ENCODE results near the gene RSPH3. TPM values are rescaled to one million over a fixed set of nuclear protein-coding genes. Genes with fewer than 3 reads are reported as not detected.

Gene RSPH3, protein sequence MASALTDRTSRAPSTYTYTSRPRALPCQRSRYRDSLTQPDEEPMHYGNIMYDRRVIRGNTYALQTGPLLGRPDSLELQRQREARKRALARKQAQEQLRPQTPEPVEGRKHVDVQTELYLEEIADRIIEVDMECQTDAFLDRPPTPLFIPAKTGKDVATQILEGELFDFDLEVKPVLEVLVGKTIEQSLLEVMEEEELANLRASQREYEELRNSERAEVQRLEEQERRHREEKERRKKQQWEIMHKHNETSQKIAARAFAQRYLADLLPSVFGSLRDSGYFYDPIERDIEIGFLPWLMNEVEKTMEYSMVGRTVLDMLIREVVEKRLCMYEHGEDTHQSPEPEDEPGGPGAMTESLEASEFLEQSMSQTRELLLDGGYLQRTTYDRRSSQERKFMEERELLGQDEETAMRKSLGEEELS
- polyA plus RNA-seq (2013, experiment 1 of 2) = 1.3 TPM
- polyA plus RNA-seq (2013, experiment 2 of 2) = 1.2 TPM

DNA sequence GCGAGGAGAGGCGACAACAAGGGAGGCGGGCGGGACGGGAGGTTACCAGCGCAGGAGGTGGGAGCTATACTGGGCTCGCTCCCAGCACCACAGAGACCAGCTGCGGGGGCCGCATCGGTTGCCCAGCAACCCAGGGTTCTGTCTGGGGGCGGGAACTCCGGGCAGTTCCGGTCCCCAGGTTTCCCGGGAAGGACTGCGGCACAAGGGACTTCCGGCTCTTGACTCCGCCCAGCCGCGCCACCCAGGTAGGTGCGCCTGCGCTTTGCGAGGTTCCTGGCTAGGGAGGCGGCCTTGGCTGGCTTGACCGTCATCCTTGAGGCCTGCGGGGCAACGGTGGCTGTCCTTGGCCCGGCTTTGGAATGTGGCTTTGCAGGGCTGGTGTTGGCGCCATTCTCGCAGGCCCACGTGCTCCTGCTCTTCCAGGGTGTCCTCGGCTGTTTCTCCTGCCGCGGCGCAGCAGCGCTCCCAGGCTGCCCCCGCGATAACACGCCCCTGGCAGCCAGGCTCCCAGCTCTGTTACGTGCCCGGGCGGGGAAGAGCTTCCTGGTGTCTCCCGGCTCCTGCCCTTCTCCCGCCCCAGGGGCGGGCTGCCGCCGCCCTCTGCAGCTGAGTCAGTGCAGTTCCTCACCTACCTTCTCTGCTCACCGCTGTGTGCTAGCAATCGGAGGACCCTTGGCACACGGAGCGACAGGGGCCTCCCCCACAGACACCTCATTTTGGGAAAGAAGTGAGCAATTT, at the start of gene RSPH3:
Gene RSPH3 (minus strand): TSS at position 537 of the 738 bp plus-strand sequence. CDS start 652 bp downstream, outside the sequence.
- H3K4ac ChIP-seq (ENCODE audit: low read depth, low read length) = no peak within 1 kb of the TSS
- peak within 1 kb of the TSS; percentile 82 for H4K5ac ChIP-seq (ENCODE audit: low read length)
- H2AK5ac ChIP-seq (ENCODE audit: low read length) = no peak within 1 kb of the TSS
- peaks cover 2% of the 10 kb centered on the region for H3K4me1 ChIP-seq (ENCODE audit: control insufficient read depth, low read depth, low read length)
- peak within 1 kb of the TSS; percentile 95 for H3K56ac ChIP-seq (ENCODE audit: low read length)
- peak within 1 kb of the TSS; percentile 65 for H3K18ac ChIP-seq (ENCODE audit: low read length)
- peak within 1 kb of the TSS; percentile 94 for H3K4me2 ChIP-seq (ENCODE audit: low read length)
- H2BK5ac ChIP-seq (ENCODE audit: low read length) = peak within 1 kb of the TSS; percentile 54
- DNase-seq = peak; percentile 99
- WGBS (ENCODE audit: extremely low coverage, insufficient coverage, low lambda C conversion rate) = no CpG with 5 or more reads among the region's 50 CpGs
- no peaks in the 10 kb centered on the region for H3K79me2 ChIP-seq (ENCODE audit: control insufficient read depth, insufficient read depth, low read length)
- no peak within 1 kb of the TSS for H2BK120ac ChIP-seq (ENCODE audit: low read depth, low read length)
- H3K79me1 ChIP-seq (ENCODE audit: low read length) = no peaks in the 10 kb centered on the region
- no peaks in the 10 kb centered on the region for H3K36me3 ChIP-seq (ENCODE audit: control insufficient read depth, insufficient read depth, low read length)
- no peak within 1 kb of the TSS for H4K8ac ChIP-seq (ENCODE audit: low read depth, low read length)
- peak within 1 kb of the TSS; percentile 82 for H3K4me3 ChIP-seq (ENCODE audit: low read length)
- peak within 1 kb of the TSS; percentile 80 for H3K27ac ChIP-seq (ENCODE audit: low read depth, low read length)
- no peak within 1 kb of the TSS for H2BK15ac ChIP-seq (replicated peaks; ENCODE audit: low read depth)
- peak within 1 kb of the TSS; percentile 83 for H3K9ac ChIP-seq (ENCODE audit: low read length)
- H3K27me3 ChIP-seq (ENCODE audit: insufficient read depth, low read length, poor library complexity) = no peaks in the 10 kb centered on the region
- peak within 1 kb of the TSS; percentile 11 for H3K23ac ChIP-seq (ENCODE audit: low read length)

DNA sequence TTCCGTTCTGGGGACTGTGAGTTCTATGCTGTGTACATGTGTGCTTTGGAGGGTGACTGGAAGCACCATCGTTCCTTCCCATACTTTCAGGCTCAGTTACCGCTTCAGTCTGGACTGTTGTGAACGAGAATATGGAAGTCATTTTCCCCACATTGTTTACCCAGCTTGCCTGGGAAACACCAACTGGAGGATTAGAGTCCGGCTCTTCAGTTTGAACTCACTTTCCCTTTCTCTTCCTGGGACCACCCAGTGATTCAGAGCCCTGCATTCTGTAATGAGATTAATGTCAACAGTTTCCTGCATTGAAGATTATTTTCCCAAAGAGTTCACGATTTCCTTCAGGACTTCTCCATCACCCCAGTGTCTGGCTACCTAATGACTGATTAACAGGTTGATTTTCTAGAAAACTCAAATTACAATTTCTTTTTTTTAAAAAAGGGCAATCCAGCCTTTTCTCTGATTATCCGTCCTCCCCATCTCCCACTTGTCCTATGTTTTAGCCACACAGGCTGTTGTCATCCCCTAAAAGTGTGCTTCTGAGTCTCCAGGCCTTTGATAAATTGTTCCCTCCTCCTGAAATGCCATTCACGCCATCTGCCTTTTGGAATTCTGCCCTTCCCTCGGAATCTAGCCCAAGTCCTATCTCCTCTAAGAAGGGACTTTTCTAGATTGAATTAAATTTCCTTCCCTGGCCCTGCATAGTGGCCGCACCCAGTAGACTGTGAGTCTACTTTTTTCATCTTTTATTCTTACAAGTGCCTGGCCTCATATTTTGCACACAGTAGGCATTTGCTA, 48.1 kb upstream of the RSPH3 start:
- no peak for DNase-seq
- H3K36me3 ChIP-seq (ENCODE audit: control insufficient read depth, insufficient read depth, low read length) = no peaks in the 10 kb centered on the region
- H3K4ac ChIP-seq (ENCODE audit: low read depth, low read length) = no peak overlapping the region
- no peak overlapping the region for H3K23ac ChIP-seq (ENCODE audit: low read length)
- H3K4me1 ChIP-seq (ENCODE audit: control insufficient read depth, low read depth, low read length) = no peaks in the 10 kb centered on the region
- H2BK120ac ChIP-seq (ENCODE audit: low read depth, low read length) = no peak overlapping the region
- H2BK15ac ChIP-seq (replicated peaks; ENCODE audit: low read depth) = no peak overlapping the region
- H3K4me2 ChIP-seq (ENCODE audit: low read length) = no peak overlapping the region
- no peaks in the 10 kb centered on the region for H3K27me3 ChIP-seq (ENCODE audit: insufficient read depth, low read length, poor library complexity)
- H3K56ac ChIP-seq (ENCODE audit: low read length) = no peak overlapping the region
- H3K9ac ChIP-seq (ENCODE audit: low read length) = no peak overlapping the region
- no peak overlapping the region for H4K5ac ChIP-seq (ENCODE audit: low read length)
- no peak overlapping the region for H3K4me3 ChIP-seq (ENCODE audit: low read length)
- no peaks in the 10 kb centered on the region for H3K79me1 ChIP-seq (ENCODE audit: low read length)
- H4K8ac ChIP-seq (ENCODE audit: low read depth, low read length) = no peak overlapping the region
- no CpG with 5 or more reads among the region's 10 CpGs for WGBS (ENCODE audit: extremely low coverage, insufficient coverage, low lambda C conversion rate)
- H2AK5ac ChIP-seq (ENCODE audit: low read length) = no peak overlapping the region
- no peaks in the 10 kb centered on the region for H3K79me2 ChIP-seq (ENCODE audit: control insufficient read depth, insufficient read depth, low read length)
- H3K18ac ChIP-seq (ENCODE audit: low read length) = no peak overlapping the region
- H3K27ac ChIP-seq (ENCODE audit: low read depth, low read length) = no peak overlapping the region
- no peak overlapping the region for H2BK5ac ChIP-seq (ENCODE audit: low read length)

DNA sequence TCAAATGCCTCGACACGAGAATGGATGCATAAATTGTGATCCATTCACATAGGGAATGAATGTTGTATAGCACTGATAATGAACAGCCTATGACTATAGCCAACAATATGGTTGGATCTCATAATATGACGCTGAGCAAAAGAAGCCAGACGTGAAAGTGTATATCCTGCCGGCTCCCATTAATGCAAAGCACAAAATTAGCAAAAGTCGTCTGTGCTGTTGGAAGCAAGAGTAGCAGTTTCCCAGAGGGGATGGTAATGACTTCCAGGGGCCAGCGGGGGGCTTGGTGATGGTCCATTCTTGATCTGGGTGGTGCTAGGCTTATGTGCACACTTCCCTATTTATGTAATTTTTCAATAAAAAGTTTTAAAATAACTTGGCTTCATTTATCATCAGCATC, 45.8 kb upstream of the RSPH3 start:
- Histone ChIP-seq H4K5ac (ENCODE audit: low read length) (no peak overlapping the region), H3K56ac (ENCODE audit: low read length) (no peak overlapping the region), H3K79me1 (ENCODE audit: low read length) (no peaks in the 10 kb centered on the region), H4K8ac (ENCODE audit: low read depth, low read length) (no peak overlapping the region), H2BK120ac (ENCODE audit: low read depth, low read length) (no peak overlapping the region), H3K27me3 (ENCODE audit: insufficient read depth, low read length, poor library complexity) (no peaks in the 10 kb centered on the region), H3K18ac (ENCODE audit: low read length) (no peak overlapping the region), H3K9ac (ENCODE audit: low read length) (no peak overlapping the region), H3K4me1 (ENCODE audit: control insufficient read depth, low read depth, low read length) (no peaks in the 10 kb centered on the region), H2AK5ac (ENCODE audit: low read length) (no peak overlapping the region), H3K27ac (ENCODE audit: low read depth, low read length) (no peak overlapping the region), H3K79me2 (ENCODE audit: control insufficient read depth, insufficient read depth, low read length) (no peaks in the 10 kb centered on the region), H3K4me3 (ENCODE audit: low read length) (no peak overlapping the region), H3K4me2 (ENCODE audit: low read length) (no peak overlapping the region), H3K4ac (ENCODE audit: low read depth, low read length) (no peak overlapping the region), H2BK5ac (ENCODE audit: low read length) (no peak overlapping the region), H2BK15ac (replicated peaks; ENCODE audit: low read depth) (no peak overlapping the region), H3K23ac (ENCODE audit: low read length) (no peak overlapping the region), H3K36me3 (ENCODE audit: control insufficient read depth, insufficient read depth, low read length) (no peaks in the 10 kb centered on the region)
- no peak for DNase-seq
- no CpG with 5 or more reads among the region's 7 CpGs for WGBS (ENCODE audit: extremely low coverage, insufficient coverage, low lambda C conversion rate)

DNA sequence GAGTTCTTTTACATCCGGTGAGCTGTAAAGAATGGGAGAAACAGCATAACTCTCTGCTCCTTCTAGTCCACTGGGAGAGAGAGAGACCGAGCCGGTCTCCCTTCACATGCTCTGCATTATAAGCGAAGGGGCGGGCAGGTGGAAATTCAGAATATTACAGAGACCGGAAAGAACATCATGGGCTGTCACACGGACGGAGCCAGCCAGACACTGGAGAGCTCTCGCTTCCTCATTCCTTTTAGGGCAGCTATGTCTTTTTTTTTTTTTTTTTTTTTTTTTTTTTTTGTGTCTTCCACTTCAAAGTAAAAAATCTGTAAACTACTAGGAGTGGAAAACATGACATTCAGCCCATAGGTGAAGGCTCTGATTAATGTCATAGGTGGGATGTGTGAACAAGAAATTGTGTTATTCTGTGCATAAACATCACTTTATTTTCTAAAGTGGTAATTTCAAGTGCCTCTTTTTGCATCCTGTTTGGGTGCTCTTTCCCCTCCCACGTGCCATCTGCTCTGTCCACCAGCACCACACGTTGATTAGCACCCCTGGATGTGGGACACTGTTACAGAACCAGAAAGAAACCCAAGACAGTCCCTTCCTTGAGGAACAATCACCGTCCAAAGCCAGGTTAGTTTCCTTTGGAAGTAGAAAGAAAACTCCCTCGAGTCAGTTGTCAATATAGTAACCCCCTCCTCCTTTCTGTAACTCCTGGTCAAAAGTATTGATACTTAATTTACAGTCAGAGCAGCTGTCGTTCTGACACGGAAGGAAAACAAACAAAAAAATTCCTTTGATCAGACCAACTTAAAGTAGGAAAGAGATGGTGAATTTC, 45.1 kb upstream of the RSPH3 start, which contains the start of gene TAGAP:
Gene TAGAP (minus strand): TSS at position 93 of the 829 bp plus-strand sequence. CDS start 845 bp downstream, outside the sequence.
- Histone ChIP-seq H3K36me3 (ENCODE audit: control insufficient read depth, insufficient read depth, low read length) (no peaks in the 10 kb centered on the region), H4K5ac (ENCODE audit: low read length) (no peak within 1 kb of the TSS), H2BK5ac (ENCODE audit: low read length) (no peak within 1 kb of the TSS), H2BK120ac (ENCODE audit: low read depth, low read length) (no peak within 1 kb of the TSS), H3K4me2 (ENCODE audit: low read length) (no peak within 1 kb of the TSS), H3K4me3 (ENCODE audit: low read length) (no peak within 1 kb of the TSS), H3K4me1 (ENCODE audit: control insufficient read depth, low read depth, low read length) (no peaks in the 10 kb centered on the region), H3K27me3 (ENCODE audit: insufficient read depth, low read length, poor library complexity) (no peaks in the 10 kb centered on the region), H3K79me1 (ENCODE audit: low read length) (no peaks in the 10 kb centered on the region), H4K8ac (ENCODE audit: low read depth, low read length) (no peak within 1 kb of the TSS), H2AK5ac (ENCODE audit: low read length) (no peak within 1 kb of the TSS), H3K4ac (ENCODE audit: low read depth, low read length) (no peak within 1 kb of the TSS), H2BK15ac (replicated peaks; ENCODE audit: low read depth) (no peak within 1 kb of the TSS), H3K79me2 (ENCODE audit: control insufficient read depth, insufficient read depth, low read length) (no peaks in the 10 kb centered on the region), H3K18ac (ENCODE audit: low read length) (no peak within 1 kb of the TSS), H3K9ac (ENCODE audit: low read length) (no peak within 1 kb of the TSS), H3K23ac (ENCODE audit: low read length) (no peak within 1 kb of the TSS), H3K56ac (ENCODE audit: low read length) (no peak within 1 kb of the TSS), H3K27ac (ENCODE audit: low read depth, low read length) (no peak within 1 kb of the TSS)
- no CpG with 5 or more reads among the region's 15 CpGs for WGBS (ENCODE audit: extremely low coverage, insufficient coverage, low lambda C conversion rate)
- DNase-seq = no peak

DNA sequence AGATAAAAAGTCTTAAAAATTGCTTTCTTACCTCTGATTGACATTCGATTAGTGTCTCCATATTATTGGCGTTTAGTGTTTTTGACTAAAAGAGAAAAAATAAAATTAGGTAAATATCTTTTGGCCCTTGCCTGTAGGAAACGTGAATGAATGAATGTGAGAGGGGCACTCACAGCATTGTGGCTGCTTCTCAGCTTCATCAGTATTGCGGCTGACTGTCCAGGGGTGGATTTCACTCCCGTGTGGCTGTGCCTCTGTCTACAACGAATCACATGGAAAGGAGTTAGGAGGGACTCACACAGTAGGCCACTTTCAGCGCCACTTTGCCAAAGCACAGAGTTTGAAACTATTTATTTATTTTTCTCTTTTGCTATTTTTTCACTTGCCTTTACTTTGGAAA, 43.9 kb upstream of the RSPH3 start:
- Histone ChIP-seq H3K79me2 (ENCODE audit: control insufficient read depth, insufficient read depth, low read length) (no peaks in the 10 kb centered on the region), H3K4ac (ENCODE audit: low read depth, low read length) (no peak overlapping the region), H2BK5ac (ENCODE audit: low read length) (no peak overlapping the region), H4K5ac (ENCODE audit: low read length) (no peak overlapping the region), H3K27me3 (ENCODE audit: insufficient read depth, low read length, poor library complexity) (no peaks in the 10 kb centered on the region), H2BK120ac (ENCODE audit: low read depth, low read length) (no peak overlapping the region), H2AK5ac (ENCODE audit: low read length) (no peak overlapping the region), H3K27ac (ENCODE audit: low read depth, low read length) (no peak overlapping the region), H3K23ac (ENCODE audit: low read length) (no peak overlapping the region), H3K79me1 (ENCODE audit: low read length) (no peaks in the 10 kb centered on the region), H3K56ac (ENCODE audit: low read length) (no peak overlapping the region), H3K9ac (ENCODE audit: low read length) (no peak overlapping the region), H3K4me3 (ENCODE audit: low read length) (no peak overlapping the region), H4K8ac (ENCODE audit: low read depth, low read length) (no peak overlapping the region), H3K4me1 (ENCODE audit: control insufficient read depth, low read depth, low read length) (no peaks in the 10 kb centered on the region), H3K4me2 (ENCODE audit: low read length) (no peak overlapping the region), H3K18ac (ENCODE audit: low read length) (no peak overlapping the region), H2BK15ac (replicated peaks; ENCODE audit: low read depth) (no peak overlapping the region), H3K36me3 (ENCODE audit: control insufficient read depth, insufficient read depth, low read length) (no peaks in the 10 kb centered on the region)
- DNase-seq = no peak
- no CpG with 5 or more reads among the region's 7 CpGs for WGBS (ENCODE audit: extremely low coverage, insufficient coverage, low lambda C conversion rate)

All from mesendoderm (in vitro differentiated cells).